Measurements from ENCODE around the gene SERPIND1. TPM values are rescaled to one million over a fixed set of nuclear protein-coding genes. Genes with fewer than 3 reads are reported as not detected.
"Not testable (repeated sequence)": the region's sequence is repeated elsewhere in the genome, so short reads cannot be mapped to it uniquely, and the experiment has no call there.

Gene SERPIND1
- polyA plus RNA-seq, 4 donors = 2.0 to 3.8 (median 3.5) TPM

DNA sequence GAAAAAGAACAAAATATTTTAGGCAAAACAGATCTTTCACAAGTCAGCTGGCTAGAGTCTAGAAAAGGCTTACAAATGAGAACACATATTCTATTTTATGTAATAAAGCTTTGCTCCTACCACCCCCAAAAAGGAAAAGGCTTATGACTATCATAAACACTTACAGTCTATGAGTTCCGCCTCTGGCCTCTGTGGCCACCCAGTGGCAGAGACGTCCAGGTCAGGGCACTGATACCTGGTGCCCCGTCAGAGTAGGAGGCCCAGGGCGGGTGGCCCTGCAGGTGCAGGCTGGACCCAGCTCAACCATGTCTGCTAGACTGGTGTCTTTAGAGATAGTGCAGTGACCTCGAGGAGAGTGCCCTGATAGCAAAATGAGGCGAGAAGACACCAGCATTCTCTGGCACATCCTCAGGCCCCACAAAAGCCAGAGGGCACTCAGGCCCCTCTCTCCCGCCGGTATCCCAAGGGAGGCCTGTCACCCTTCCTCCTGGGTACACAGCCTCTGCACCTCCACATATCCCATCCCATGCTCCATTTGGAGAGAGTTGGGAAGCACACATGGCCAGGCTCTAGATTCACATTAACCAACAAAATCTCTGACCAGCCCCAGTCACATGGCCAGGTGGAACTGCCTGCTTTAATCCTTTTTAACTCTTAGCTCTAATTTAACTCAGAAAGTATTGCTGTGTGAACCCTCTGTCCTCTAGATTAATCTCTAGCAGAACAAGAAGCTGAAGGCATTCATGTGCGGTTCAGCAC lies 27.3 kb upstream of the SERPIND1 start:
- DNase-seq (ENCODE audit: low read depth in 4 of 4, low spot score in 3 of 4) = no peak

DNA sequence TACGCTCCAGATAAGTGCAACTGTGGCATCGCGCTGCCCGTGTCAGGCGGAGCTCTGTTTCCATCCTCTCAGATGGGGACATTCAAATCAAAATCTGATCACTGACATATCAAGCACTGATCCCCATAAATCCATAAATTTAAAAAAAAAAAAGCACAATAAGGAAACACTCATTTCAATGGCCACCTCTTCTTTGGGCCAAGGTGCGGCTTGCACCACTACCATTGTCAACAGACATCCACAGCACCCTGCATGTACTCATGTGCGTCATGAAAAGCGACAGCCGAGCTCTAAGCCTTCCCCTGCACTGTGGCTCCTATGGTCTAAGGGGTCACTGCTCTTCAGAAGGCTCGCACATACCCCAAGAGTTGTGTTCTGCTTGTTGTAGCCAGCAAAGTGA lies 26.7 kb upstream of the SERPIND1 start:
- DNase-seq (ENCODE audit: low read depth in 4 of 4, low spot score in 3 of 4) = no peak

- no peak for DNase-seq (ENCODE audit: low read depth in 4 of 4, low spot score in 3 of 4)
Measured at GRCh38 chr22:20748082-20748481, 25.8 kb upstream of the SERPIND1 start.

DNA sequence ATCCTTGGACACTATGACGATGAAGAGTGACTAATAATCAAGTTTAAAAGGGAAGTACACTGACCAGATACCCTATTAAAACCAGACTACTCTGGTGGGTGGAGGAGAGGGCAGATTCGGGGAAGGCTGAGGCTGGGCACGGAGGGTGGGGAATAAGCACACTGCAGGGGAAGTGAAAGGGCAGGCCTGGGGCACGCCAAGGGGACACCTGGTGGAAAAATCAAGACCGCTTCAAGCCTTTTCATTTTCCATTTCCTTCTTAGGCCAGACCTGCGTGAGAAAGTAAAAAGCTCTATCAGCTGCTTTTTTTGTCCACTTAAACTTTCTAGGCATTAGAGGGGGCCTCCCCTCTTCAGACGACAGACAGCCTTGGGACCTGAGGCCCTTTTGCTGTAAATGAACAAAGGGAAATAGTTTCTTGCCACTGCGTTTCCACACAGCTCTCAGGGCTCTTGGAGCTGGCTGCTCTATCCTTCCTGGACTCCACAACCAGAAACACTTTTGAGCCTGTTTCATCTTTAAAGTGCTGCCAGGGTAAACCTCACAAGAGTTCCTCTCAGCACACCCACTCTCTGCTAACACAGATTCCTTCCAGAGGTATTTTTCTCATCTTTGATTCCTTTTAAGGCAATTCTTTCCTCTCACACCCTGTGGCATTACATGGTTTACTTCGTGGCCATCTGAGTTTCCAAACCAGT lies 25.0 kb upstream of the SERPIND1 start:
- no peak for DNase-seq (ENCODE audit: low read depth in 4 of 4, low spot score in 3 of 4)

DNA sequence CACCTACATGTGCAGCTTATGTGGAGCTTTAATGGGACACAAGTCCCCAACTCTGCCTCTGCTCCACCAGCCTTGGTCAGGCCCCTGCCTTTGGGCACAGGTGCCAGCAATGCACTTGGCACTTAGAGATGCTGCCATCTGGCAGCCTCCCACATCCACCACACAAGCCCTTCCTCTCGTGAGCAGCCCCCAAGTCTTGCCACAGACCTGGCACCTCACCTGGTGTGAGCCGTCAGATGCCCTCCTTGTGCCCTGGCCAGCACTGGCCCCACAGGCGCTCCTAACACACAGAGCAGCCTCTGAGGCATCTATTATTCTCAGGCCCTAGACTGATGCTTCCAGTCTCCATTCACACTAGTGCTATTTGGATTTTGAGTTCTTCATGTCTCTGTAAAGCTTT lies 24.5 kb upstream of the SERPIND1 start:
- no peak for DNase-seq (ENCODE audit: low read depth in 4 of 4, low spot score in 3 of 4)

- DNase-seq (ENCODE audit: low read depth in 4 of 4, low spot score in 3 of 4) = peak in 1 of 4 donors; percentile 14
Measured at GRCh38 chr22:20750461-20751184, 23.3 kb upstream of the SERPIND1 start.

DNA sequence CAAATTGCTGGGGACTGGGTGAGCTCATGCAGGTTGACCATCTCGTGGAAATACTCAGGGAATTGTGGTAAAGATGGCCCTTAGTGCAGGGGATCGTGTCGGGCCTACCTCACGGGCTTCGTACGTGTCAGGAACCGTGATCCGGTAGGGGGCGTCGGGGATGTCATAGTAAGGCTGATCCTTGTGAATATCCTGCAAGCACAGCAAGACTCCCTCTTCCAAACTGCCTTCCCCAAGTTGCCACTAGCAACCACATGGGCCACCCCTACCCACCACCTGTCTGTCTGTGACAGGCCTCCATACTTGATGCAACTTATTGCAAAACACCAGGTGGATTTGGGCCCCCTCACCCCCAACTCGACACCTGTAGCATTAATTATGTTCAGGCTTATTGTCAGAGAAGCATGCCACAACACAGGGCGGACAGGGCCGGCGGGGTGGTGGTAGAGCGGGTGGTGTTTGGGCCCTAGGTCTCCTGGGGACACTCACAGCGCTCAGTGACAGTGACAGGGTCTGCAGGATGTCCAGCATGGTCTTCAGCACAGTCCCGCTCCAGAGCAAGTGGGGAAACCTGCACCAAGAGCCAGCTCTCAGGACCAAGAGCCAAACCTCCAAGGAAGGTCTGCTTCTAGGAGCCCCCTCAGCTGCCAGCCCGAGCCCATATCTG lies 22.6 kb upstream of the SERPIND1 start:
- no peak for DNase-seq (ENCODE audit: low read depth in 4 of 4, low spot score in 3 of 4)

GRCh38 chr22:20752104-20752741 lies 21.7 kb upstream of the SERPIND1 start:
- no peak for DNase-seq (ENCODE audit: low read depth in 4 of 4, low spot score in 3 of 4)

GRCh38 chr22:20752873-20753272 lies 21.0 kb upstream of the SERPIND1 start:
- DNase-seq (ENCODE audit: low read depth in 4 of 4, low spot score in 3 of 4) = no peak

DNA sequence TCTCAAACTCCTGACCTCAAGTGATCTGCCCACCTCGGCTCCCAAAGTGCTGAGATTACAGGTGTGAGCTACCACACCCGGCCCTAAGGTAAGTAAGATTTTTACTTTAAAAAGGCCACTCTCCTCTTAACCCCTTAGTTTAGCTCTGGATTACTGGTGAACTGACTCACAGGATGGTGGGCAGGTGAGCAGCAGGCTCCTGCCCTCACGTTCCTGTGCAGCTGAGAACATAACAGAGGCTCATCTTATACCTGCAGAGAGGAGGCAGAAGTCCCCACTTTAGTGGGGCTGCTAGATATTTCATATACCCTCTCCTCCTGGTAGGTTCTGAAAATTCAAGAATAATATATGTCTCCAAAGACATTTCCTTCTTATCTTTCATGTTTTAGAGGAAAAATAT lies 17.1 kb upstream of the SERPIND1 start:
- DNase-seq (ENCODE audit: low read depth in 4 of 4, low spot score in 3 of 4) = no peak

GRCh38 chr22:20758688-20759087 lies 15.2 kb upstream of the SERPIND1 start:
- DNase-seq (ENCODE audit: low read depth in 4 of 4, low spot score in 3 of 4) = no peak

- DNase-seq (ENCODE audit: low read depth in 4 of 4, low spot score in 3 of 4) = no peak
Measured at GRCh38 chr22:20760084-20760483, 13.8 kb upstream of the SERPIND1 start.

- DNase-seq (ENCODE audit: low read depth in 4 of 4, low spot score in 3 of 4) = no peak
Measured at GRCh38 chr22:20761536-20761935, 12.4 kb upstream of the SERPIND1 start.

DNA sequence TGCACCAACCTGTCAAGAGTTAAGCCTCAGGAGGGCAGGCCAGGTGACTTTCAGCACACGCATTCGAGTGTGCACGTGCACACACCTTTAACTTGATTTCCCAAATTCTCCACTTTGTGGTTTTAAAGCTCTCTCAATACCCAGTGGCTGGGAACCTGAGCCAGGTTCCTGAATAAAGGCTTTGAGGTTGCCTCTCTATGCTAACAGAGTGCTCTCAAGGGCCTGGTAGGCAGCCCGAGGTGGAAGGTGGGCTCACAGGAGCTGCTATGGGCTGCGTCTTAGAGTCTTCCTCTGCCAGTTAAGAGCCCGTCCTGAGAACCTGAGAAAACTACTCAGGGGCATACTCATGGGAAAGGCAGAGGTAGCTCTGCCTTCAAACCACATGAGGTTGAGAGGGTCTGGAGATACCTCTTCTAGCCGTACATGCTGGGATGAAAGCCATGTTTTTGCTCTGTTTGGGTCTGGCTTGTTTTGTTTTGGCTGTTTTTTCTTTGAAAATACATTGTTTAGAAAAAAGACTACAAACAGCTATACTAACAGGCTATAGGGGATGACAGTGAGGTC lies 11.6 kb upstream of the SERPIND1 start:
- DNase-seq (ENCODE audit: low read depth in 4 of 4, low spot score in 3 of 4) = no peak

DNA sequence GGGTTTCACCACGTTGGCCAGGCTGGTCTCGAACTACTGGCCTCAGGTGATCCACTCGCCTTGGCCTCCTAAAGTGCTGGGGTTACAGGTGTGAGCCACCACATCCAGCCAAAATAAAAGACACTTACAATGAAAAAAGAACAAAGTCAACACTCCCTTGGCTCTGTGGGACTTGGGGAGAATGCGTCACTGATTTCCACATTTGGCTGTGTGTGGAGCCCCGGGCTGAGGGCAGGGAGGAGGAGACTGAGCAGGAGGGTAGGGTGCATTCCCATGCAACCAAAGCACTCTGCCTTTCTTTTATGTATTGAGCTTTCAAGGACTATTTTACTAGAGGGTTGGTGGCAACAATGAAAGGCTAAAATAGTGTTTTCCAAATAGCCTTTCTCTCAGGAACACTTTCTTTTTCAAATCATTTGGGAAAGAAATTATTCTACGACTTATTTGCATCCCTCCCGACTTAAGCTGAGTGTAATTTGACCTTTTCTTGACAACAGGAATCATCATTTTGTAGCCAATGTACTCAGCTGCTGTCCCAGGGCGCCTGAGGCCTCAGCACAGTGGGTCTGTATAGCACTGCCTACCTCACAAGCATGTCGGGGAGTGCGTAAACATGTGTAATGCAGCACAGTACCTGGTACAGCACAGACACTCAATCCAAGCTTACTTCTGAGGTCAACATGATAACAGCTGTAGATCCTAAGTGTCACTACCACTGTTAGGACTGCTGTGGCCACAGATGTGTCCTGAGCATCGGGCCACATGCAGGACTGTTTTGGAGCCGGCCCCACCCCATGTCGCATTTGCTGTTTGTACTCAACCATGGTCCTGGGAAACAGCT lies 10.1 kb upstream of the SERPIND1 start:
- no peak for DNase-seq (ENCODE audit: low read depth in 4 of 4, low spot score in 3 of 4)

GRCh38 chr22:20764471-20764720 lies 9.5 kb upstream of the SERPIND1 start:
- no peak for DNase-seq (ENCODE audit: low read depth in 4 of 4, low spot score in 3 of 4)

DNA sequence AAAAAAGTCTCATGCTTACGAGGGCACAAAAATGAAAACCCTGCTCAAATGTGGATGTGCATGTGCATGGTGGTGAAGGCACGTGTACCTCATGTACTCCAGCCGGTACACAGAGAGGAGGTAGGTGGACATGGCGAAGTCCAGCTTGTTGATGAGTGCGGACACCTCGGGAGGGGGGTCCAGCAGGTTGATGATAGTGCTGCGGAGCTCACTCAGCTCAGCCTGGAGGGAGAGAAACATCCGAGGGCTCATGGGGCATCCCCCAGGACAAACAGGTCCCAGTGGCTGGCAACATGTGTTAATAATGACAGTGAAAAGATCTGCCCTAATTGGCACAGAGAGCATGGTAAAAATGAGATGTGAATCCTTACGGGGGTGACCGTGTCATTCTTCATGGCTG lies 9.2 kb upstream of the SERPIND1 start:
- no peak for DNase-seq (ENCODE audit: low read depth in 4 of 4, low spot score in 3 of 4)

- no peak for DNase-seq (ENCODE audit: low read depth in 4 of 4, low spot score in 3 of 4)
Measured at GRCh38 chr22:20765938-20766337, 8.0 kb upstream of the SERPIND1 start.

GRCh38 chr22:20766530-20766929 lies 7.4 kb upstream of the SERPIND1 start:
- DNase-seq (ENCODE audit: low read depth in 4 of 4, low spot score in 3 of 4) = no peak

- not testable (repeated sequence) for DNase-seq (ENCODE audit: low read depth in 4 of 4, low spot score in 3 of 4)
Measured at GRCh38 chr22:20769496-20769826, 4.5 kb upstream of the SERPIND1 start.

Data from left renal pelvis (tissue), 4 donors.